ENCODE data around the gene CLCNKB.
A peak's percentile ranks its signal among the peaks of the same experiment; 100 is the strongest.

Gene CLCNKB

GRCh38 chr1:16017076-16017460 is 26.5 kb upstream of the CLCNKB start:
- no peak overlapping the region for H3K4me3 ChIP-seq (ENCODE audit: low read depth, low read length)
- H3K27ac ChIP-seq, result no peak overlapping the region
- no peak for TF ChIP-seq CTCF (IDR thresholded peaks at IDR 0.05; ENCODE audit: low read depth, low read length, missing control alignments)
- no peak for DNase-seq
- no peaks in the 10 kb centered on the region for H3K27me3 ChIP-seq (replicated peaks)
- no peaks in the 10 kb centered on the region for H3K36me3 ChIP-seq (replicated peaks)
- in situ Hi-C loops (cut with HindIII; ENCODE audit: low pct_ligation_motif_present, low sequenced_read_pairs), result no loop called here

- H3K27ac ChIP-seq, result no peak within 1 kb of the TSS
- DNase-seq, result peak; percentile 60
- in situ Hi-C loops (cut with HindIII; ENCODE audit: low pct_ligation_motif_present, low sequenced_read_pairs), result no loop called here
- no peak for TF ChIP-seq CTCF (IDR thresholded peaks at IDR 0.05; ENCODE audit: low read depth, low read length, missing control alignments)
- H3K27me3 ChIP-seq (replicated peaks), result no peaks in the 10 kb centered on the region
- no peak within 1 kb of the TSS for H3K4me3 ChIP-seq (ENCODE audit: low read depth, low read length)
- no peaks in the 10 kb centered on the region for H3K36me3 ChIP-seq (replicated peaks)
Measured at GRCh38 chr1:16017461-16018303, 25.9 kb upstream of the CLCNKB start, which contains the start of gene HSPB7. Gene HSPB7 (minus strand): TSS chr1:16018043. CDS start chr1:16017963, 80 bp downstream.

- no peak for TF ChIP-seq CTCF (IDR thresholded peaks at IDR 0.05; ENCODE audit: low read depth, low read length, missing control alignments)
- Histone ChIP-seq H3K27me3 (replicated peaks) (no peaks in the 10 kb centered on the region), H3K27ac (no peak overlapping the region), H3K4me3 (ENCODE audit: low read depth, low read length) (no peak overlapping the region), H3K36me3 (replicated peaks) (no peaks in the 10 kb centered on the region)
- DNase-seq, result no peak
- in situ Hi-C loops (cut with HindIII; ENCODE audit: low pct_ligation_motif_present, low sequenced_read_pairs), result no loop called here
Measured at GRCh38 chr1:16018308-16018707, 25.3 kb upstream of the CLCNKB start.

- DNase-seq, result no peak
- H3K27ac ChIP-seq, result no peak overlapping the region
- no peak for TF ChIP-seq CTCF (IDR thresholded peaks at IDR 0.05; ENCODE audit: low read depth, low read length, missing control alignments)
- H3K27me3 ChIP-seq (replicated peaks), result no peaks in the 10 kb centered on the region
- no peaks in the 10 kb centered on the region for H3K36me3 ChIP-seq (replicated peaks)
- H3K4me3 ChIP-seq (ENCODE audit: low read depth, low read length), result no peak overlapping the region
- in situ Hi-C loops (cut with HindIII; ENCODE audit: low pct_ligation_motif_present, low sequenced_read_pairs), result no loop called here
Measured at GRCh38 chr1:16018749-16019643, 24.6 kb upstream of the CLCNKB start.

GRCh38 chr1:16019644-16020277 is 23.8 kb upstream of the CLCNKB start:
- Histone ChIP-seq H3K4me3 (ENCODE audit: low read depth, low read length) (no peak overlapping the region), H3K27ac (no peak overlapping the region), H3K36me3 (replicated peaks) (no peaks in the 10 kb centered on the region), H3K27me3 (replicated peaks) (no peaks in the 10 kb centered on the region)
- TF ChIP-seq CTCF (IDR thresholded peaks at IDR 0.05; ENCODE audit: low read depth, low read length, missing control alignments), result no peak
- peak; percentile 25 for DNase-seq
- in situ Hi-C loops (cut with HindIII; ENCODE audit: low pct_ligation_motif_present, low sequenced_read_pairs), result no loop called here
